HFFc6 (cell line): ENCODE data around the gene CCBE1. TPM values are rescaled to one million over a fixed set of nuclear protein-coding genes. Genes with fewer than 3 reads are reported as not detected.

Source experiments
- DNase-seq: peaks from one replicate; pipeline ENCODE4 v3.0.0-alpha.2; 2018
- H3K27ac Mint-ChIP-seq: 2 replicates; pipeline ENCODE4 v1.8.0; 2020; ENCODE audit warnings: mild to moderate bottlenecking, mixed read lengths
- H3K27me3 Mint-ChIP-seq: 2 replicates; pipeline ENCODE4 v1.8.0; 2021; ENCODE audit warnings: mild to moderate bottlenecking, moderate library complexity, mixed read lengths; ENCODE audit not compliant: insufficient read depth
- H3K36me3 Mint-ChIP-seq: 2 replicates; pipeline ENCODE4 v1.8.0; 2021; ENCODE audit warnings: low read depth, mixed read lengths
- H3K4me1 Mint-ChIP-seq: 2 replicates; pipeline ENCODE4 v1.8.0; 2020; ENCODE audit warnings: low read depth, mixed read lengths
- H3K4me3 Mint-ChIP-seq: 2 replicates; pipeline ENCODE4 v1.8.0; 2020; ENCODE audit warnings: mild to moderate bottlenecking, moderate library complexity, mixed read lengths
- H3K9me3 Mint-ChIP-seq: 2 replicates; pipeline ENCODE4 v1.8.0; 2020; ENCODE audit warnings: mild to moderate bottlenecking, mixed read lengths
- total RNA-seq, 6 experiments: library from RNA; stranded (reverse); fragmentation: NEBNext Ultra II Directional; extraction: Animal tissue kit (Norgen Biotek cat#: 25700); gene quantifications; 2 replicates in 1 of 6; 3 replicates in 5 of 6; pipeline ENCODE4 v1.2.3, GENCODE V29; 2021
- TF ChIP-seq, protein P1 (sequence below): fragments of 200-600 bp; sonication (generic); IDR thresholded peaks from 2 replicates; pipeline ENCODE4 v1.5.0; 2021; ENCODE audit warnings: antibody characterized with exemption, mild to moderate bottlenecking

Gene CCBE1
- total RNA-seq, 6 experiments from 2014 or later: 161 to 223 (median 206) TPM

DNA sequence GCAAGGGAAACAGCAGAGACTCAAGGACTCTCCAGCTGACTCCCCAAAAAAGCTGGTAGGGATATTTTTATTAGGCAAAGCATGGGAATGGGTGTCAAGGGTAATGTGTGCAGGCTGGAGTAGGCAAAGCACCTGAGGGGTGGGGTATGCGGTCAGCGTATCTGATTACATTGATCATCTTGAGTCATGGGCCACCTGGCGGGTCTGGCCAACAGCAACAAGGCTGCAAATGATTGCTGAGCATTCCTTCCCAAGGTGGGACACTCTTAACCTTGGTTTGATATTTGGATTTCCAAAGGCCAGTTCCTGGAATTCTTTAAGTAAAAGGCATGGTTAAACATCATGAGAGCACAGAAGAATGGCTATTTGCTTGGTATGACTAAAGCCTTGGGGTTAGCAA is 32.6 kb upstream of the CCBE1 start:
- no peaks in the 10 kb centered on the region for H3K9me3 Mint-ChIP-seq
- peaks cover 35% of the 10 kb centered on the region for H3K4me1 Mint-ChIP-seq
- no peak for DNase-seq
- TF ChIP-seq, protein P1, sequence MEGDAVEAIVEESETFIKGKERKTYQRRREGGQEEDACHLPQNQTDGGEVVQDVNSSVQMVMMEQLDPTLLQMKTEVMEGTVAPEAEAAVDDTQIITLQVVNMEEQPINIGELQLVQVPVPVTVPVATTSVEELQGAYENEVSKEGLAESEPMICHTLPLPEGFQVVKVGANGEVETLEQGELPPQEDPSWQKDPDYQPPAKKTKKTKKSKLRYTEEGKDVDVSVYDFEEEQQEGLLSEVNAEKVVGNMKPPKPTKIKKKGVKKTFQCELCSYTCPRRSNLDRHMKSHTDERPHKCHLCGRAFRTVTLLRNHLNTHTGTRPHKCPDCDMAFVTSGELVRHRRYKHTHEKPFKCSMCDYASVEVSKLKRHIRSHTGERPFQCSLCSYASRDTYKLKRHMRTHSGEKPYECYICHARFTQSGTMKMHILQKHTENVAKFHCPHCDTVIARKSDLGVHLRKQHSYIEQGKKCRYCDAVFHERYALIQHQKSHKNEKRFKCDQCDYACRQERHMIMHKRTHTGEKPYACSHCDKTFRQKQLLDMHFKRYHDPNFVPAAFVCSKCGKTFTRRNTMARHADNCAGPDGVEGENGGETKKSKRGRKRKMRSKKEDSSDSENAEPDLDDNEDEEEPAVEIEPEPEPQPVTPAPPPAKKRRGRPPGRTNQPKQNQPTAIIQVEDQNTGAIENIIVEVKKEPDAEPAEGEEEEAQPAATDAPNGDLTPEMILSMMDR: no peak
- no peaks in the 10 kb centered on the region for H3K27me3 Mint-ChIP-seq
- H3K36me3 Mint-ChIP-seq: no peaks in the 10 kb centered on the region
- H3K27ac Mint-ChIP-seq: no peak overlapping the region
- H3K4me3 Mint-ChIP-seq: no peak overlapping the region

DNA sequence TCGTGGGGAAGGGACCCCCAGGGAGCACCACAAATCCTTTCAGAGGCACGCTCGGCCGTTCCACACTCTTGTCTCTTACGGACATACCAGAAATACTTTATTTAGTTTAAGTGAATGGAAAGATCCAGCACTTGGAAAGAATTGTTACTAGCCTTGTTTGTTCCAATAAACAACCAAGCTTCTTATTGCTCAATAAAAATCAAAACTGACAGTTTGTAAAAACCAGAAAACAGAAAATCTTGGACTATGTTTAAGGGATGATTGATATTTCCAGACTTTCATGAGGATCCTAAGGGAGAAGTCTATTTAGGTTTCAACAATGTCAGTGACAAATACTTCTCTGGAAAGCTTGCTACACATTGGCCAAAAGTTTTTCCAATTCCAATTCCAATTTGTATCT is 31.6 kb upstream of the CCBE1 start:
- peaks cover 43% of the 10 kb centered on the region for H3K4me1 Mint-ChIP-seq
- no peak overlapping the region for H3K27ac Mint-ChIP-seq
- H3K4me3 Mint-ChIP-seq: no peak overlapping the region
- DNase-seq: no peak
- TF ChIP-seq, protein P1: no peak
- no peaks in the 10 kb centered on the region for H3K36me3 Mint-ChIP-seq
- no peaks in the 10 kb centered on the region for H3K27me3 Mint-ChIP-seq
- no peaks in the 10 kb centered on the region for H3K9me3 Mint-ChIP-seq

DNA sequence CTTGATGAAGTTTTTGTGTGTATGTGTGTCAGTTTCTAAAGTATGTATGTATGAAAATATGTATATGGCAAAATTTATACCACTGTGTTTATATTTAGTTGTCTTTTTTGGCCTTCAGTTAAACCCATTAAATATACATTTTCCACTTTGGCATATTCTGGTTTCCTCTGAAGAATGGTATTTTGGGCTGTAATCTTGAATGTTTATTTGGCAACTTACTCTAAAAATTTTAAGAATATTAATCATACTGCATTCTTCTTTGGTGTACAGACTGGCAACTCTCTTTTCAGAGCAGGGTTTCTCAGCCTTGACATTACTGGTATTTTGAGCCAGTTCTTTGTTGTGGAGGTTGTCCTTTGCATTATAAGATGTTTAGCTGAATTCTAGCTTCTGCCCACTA is 27.9 kb upstream of the CCBE1 start:
- Mint-ChIP-seq H3K4me1 (peaks cover 44% of the 10 kb centered on the region), H3K4me3 (peak overlapping the region; percentile 8), H3K27ac (peak overlapping the region; percentile 72), H3K9me3 (peaks cover 8% of the 10 kb centered on the region), H3K36me3 (peaks cover 6% of the 10 kb centered on the region), H3K27me3 (no peaks in the 10 kb centered on the region)
- DNase-seq: peak; percentile 22
- TF ChIP-seq, protein P1: no peak

DNA sequence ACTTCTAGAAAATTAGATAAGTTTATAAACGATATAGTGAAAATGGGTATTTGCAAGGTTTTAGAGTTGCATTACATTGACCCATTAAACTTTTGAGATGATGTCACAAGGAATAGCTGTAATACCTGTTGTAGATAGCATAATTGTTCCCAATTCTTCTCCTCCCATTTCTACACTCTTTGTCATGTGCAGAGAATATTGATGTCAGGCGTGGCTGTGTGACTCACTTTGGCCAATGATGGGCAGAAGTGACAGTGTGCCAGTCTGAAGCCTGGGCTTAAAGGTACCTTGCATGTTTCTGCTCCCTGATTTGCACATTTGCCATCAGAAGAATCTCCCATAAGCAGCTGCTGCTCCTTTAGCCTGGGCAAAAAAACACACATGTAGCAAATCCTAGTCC is 26.9 kb upstream of the CCBE1 start:
- TF ChIP-seq, protein P1: no peak
- Mint-ChIP-seq H3K4me3 (no peak overlapping the region), H3K27ac (peak overlapping the region; percentile 13; the same call in 1 of the 2 replicates), H3K27me3 (no peaks in the 10 kb centered on the region), H3K4me1 (peaks cover 54% of the 10 kb centered on the region), H3K36me3 (peaks cover 6% of the 10 kb centered on the region), H3K9me3 (peaks cover 8% of the 10 kb centered on the region)
- no peak for DNase-seq

DNA sequence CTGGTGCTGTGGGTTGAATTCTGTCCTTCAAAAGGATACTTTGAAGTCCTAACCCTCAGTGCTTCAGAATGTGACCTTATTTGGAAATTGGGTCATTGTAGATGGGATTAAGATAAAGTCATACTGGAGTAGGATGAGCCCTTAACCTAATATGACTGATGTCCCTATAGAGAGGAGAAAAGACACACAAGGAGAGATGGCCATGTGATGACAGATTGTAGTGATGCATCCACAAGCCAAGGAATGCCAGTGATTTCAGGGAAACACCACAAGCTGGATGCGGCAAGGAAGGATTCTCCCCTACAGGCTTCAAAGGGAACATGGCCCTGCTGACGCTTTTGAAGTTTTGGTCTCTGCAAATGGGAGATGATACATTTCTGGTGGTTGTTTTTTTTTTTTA is 24.7 kb upstream of the CCBE1 start:
- TF ChIP-seq, protein P1: no peak
- no peak overlapping the region for H3K4me3 Mint-ChIP-seq
- no peak for DNase-seq
- H3K9me3 Mint-ChIP-seq: peaks cover 8% of the 10 kb centered on the region
- no peaks in the 10 kb centered on the region for H3K27me3 Mint-ChIP-seq
- H3K27ac Mint-ChIP-seq: no peak overlapping the region
- peaks cover 76% of the 10 kb centered on the region for H3K4me1 Mint-ChIP-seq
- H3K36me3 Mint-ChIP-seq: peaks cover 6% of the 10 kb centered on the region

DNA sequence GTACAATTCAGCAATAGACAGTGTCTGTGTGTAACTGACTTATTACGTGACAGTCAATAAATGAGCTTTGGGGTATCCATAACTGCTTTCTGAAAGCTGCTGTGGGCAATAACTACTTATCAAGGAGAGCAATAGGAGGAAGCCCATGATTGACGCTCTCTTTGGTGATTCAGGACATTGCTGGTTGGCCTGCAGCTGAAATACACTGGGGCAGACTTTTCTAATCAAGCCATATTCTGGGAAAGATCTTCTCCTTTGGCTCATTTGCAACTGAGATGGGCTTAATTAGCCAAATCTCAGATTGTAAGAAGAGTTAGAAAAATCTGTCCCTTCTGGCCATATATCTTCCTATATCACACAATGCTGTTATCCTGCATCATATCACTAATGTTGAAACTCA is 24.0 kb upstream of the CCBE1 start:
- H3K27me3 Mint-ChIP-seq: no peaks in the 10 kb centered on the region
- H3K4me3 Mint-ChIP-seq: no peak overlapping the region
- TF ChIP-seq, protein P1: no peak
- H3K27ac Mint-ChIP-seq: peak overlapping the region; percentile 55; the same call in 1 of the 2 replicates
- H3K36me3 Mint-ChIP-seq: peaks cover 7% of the 10 kb centered on the region
- H3K9me3 Mint-ChIP-seq: peaks cover 8% of the 10 kb centered on the region
- no peak for DNase-seq
- peaks cover 75% of the 10 kb centered on the region for H3K4me1 Mint-ChIP-seq
